HG03439 (cell line): ENCODE data around the gene RBMS1.

Source experiments
- ATAC-seq: cut with Tn5 transposase; IDR thresholded peaks from one replicate; pipeline ENCODE4 v1.9.1; 2021; ENCODE audit warnings: mild to moderate bottlenecking, moderate library complexity; ENCODE audit not compliant: unreplicated experiment

The RBMS1 gene

GRCh38 chr2:160411955-160412354 is 81.7 kb downstream of the RBMS1 start:
- ATAC-seq: no peak

DNA sequence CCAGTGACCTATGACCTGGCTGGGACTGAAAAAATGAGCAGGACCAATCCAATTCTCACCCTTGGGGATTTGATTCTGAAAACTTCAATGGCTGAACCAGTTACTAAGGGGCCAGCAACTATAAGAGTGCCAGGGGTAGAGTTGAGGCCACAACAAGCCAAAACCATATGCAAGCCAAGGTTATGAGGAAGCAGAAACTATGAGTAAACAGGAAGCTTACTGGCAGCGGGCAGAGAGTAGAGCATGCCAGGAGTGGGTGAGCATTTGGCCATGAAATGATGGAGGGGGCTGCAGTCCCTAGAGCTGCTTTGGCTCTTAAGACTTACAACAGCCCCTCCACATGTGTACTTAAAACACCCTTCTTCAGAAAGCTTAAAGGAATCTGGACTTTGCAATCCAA is 82.4 kb downstream of the RBMS1 start:
- ATAC-seq: no peak

DNA sequence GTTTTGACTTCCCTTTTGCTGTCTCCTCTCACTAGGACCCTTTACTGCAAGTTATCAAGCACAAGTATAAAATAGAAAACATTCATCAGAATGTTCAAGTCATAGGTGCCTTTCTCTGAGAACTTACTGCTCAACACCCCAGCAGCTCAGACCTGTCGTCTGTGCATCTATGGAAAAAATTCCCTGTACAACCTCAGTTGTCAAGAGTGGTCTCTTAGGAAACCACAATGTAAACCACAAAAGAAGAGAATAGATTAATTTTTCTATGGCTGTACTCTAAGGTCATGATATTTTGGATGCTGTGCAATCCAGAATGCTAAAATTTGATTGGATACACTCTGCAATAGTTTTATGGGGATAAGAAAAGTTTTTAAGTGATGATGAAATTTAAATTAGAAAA is 84.1 kb downstream of the RBMS1 start:
- no peak for ATAC-seq

GRCh38 chr2:160408959-160409291 is 84.7 kb downstream of the RBMS1 start:
- no peak for ATAC-seq

- no peak for ATAC-seq
Measured at GRCh38 chr2:160408173-160408958, 85.2 kb downstream of the RBMS1 start.

- ATAC-seq: peak; percentile 62
Measured at GRCh38 chr2:160407393-160408172, 86.0 kb downstream of the RBMS1 start.

GRCh38 chr2:160406591-160407392 is 86.8 kb downstream of the RBMS1 start:
- peak; percentile 49 for ATAC-seq

DNA sequence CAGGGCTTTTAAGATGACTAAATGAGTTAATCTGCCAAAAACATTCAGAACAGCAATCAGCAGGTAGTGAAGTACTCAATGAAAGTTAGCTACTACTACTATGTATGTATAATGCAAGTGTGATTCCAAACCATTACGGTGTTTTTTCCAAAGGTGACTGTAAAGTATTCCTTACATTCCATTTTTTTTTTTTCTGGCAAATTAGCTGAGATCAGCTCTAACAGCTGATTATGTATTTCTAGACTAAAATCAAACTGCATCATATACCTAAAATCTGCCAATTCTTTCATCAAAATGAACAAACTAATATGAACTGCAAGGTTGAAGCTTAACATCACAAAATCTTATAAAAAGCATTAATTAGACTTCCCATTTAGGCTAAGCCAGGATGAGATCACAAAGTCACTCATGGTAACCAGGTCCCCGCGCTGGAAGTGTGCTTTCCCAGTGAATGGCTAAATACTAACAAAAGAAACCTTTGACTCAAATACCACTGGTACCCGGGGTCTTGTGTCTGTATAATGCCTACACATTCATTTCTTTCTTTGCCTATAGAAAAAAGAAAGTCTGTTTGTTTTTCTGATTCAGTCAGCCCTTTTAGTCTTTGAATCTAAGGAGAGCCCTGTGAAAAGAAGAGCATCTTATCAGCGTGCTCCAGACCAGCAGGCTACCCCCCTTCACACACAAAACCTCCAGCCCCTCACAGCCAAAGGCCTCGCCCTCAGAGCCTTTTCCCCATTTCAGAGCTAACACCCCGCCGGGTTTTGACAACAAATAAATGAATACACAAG is 88.3 kb downstream of the RBMS1 start:
- no peak for ATAC-seq

DNA sequence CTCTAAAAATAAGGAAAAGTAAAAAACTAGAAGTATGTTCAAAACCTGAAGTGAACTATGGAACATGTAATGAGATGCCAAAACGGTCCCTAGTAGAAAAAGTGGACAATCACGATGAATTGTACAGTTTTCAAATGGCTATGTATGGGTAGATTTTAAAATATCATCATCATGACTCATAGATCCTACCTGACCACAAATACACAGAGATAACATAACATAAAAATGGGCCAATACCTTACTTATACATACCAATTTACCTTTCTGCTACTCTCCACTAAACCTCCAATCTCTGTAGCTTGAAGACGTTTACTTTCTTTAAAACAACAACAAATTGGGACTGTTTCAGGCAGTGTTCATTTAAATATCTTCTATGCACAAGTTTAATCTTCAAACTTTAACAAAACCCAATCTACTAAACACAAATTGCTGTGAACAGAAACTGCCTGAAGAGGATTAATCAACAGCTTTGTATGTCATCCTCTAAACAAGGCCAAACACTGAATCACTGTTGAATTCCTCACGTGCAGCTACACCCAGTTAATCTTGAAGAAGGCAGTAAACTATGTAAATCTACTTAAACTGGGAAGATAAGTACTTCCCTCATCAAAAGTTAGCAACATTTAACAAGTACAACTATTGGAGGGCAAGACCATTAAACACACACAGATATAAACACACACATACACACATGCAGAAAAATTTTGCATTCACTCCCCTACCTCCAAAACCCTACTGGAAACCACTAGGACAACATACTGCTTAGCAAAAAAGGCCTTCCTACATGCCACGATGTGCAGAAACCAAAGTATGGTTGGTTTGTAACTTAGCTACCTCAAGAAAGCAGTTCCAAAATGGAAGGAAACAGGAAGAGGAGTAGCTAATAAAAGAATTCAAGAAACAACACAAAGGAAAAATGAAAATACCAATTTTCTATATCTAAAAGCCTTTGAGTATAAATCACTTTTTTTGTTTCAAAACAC is 90.3 kb downstream of the RBMS1 start:
- no peak for ATAC-seq

DNA sequence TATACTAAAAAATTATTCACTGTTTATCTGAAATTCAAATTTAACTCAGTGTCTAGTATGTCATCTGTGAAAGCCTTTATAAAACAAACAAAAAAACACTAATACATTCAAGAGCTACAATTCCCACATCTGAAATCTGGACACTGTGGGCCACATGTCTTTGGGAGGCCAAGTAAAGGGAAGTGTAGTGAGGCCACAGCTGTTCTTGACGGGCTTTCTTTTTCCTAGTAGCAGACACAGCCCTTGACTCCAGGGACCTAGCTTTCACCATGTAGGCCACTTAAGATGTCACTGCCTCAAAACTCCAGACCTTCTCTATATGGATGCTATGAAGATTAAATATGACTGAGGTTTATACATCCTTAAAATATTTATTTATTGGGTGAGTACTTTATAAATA is 91.1 kb downstream of the RBMS1 start:
- ATAC-seq: no peak

DNA sequence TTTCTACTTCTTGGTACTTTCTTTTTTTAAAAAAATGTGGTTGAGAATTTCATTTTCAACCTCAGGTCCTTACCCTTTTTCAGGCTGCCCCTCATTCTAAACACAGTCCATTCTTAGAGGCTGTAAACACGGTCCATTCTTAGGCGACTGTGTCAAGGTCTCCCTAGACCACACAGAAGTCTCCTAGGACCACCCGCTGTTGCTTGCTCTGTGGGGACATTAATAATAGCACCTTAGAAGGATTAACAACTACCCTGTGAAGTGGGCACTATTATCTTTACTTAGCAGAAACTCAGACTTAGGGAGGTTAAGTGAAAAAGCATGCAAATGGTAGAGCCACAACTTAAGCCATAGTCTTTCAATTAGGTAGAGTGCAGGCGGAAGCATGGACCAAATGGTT is 91.7 kb downstream of the RBMS1 start:
- no peak for ATAC-seq

DNA sequence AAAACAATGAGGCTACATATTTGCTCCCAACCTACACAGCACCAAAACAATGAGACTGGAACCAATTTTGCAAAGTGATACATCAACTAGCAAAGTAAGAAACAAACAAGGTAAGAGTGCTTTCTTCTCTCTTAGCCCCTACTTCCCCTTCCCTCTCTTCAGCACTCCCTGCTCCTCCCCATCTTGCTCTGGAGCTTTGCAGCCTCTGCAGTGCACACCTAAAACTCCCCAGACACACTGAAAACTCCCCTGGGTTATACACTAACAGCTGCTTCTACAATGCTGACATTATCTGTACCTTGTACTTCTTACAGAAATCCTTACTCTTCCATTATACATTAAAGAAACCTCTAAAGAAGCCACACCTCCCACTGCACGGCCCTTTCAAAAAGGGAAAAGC is 93.7 kb downstream of the RBMS1 start:
- ATAC-seq: no peak

GRCh38 chr2:160397530-160397865 is 96.1 kb downstream of the RBMS1 start:
- no peak for ATAC-seq

- peak; percentile 99 for ATAC-seq
Measured at GRCh38 chr2:160394153-160394552, 99.5 kb downstream of the RBMS1 start.

GRCh38 chr2:160392201-160392600 is 101.4 kb downstream of the RBMS1 start:
- ATAC-seq: no peak

DNA sequence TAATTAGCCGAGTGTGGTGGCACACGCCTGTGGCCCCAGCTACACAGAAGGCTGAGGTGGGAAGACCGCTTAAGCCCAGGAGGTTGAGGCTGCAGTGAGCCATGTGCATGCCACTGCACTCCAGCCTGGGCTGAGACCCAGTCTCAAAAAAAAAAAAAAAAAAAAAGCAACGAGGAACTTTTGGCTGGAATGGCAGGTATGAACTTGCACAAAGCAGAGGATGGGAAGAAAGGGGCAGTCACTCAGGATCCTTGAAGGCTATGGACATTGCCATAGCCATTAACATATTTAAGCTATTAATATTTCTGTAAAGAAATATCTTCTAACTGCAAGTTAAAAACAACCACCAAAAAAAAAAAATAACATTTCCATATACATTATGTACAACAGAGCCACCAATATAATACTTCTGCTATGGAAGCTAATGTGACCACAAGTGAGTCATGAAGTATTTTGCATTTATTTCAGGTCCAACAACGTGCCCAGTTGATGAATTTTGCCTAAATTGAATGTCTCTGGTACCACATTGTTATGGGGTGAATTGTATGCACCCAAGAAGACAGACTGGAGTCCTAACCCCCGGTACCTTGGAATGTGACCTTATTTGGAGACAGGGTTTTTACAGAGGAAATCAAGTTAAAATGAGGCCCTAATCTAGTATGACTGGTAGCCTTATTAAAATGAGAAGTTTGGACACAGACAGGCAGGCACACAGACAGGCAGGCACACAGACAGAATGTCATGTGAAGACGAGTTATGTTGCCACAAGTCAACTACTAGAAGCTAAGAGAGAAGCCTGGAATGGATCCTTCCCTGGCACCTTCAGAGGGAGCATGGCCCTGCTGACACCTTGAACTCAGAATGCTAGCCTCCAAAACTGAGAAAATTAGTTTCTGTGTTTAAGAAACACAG is 102.8 kb downstream of the RBMS1 start:
- ATAC-seq: no peak

GRCh38 chr2:160389875-160390274 is 103.7 kb downstream of the RBMS1 start:
- no peak for ATAC-seq

DNA sequence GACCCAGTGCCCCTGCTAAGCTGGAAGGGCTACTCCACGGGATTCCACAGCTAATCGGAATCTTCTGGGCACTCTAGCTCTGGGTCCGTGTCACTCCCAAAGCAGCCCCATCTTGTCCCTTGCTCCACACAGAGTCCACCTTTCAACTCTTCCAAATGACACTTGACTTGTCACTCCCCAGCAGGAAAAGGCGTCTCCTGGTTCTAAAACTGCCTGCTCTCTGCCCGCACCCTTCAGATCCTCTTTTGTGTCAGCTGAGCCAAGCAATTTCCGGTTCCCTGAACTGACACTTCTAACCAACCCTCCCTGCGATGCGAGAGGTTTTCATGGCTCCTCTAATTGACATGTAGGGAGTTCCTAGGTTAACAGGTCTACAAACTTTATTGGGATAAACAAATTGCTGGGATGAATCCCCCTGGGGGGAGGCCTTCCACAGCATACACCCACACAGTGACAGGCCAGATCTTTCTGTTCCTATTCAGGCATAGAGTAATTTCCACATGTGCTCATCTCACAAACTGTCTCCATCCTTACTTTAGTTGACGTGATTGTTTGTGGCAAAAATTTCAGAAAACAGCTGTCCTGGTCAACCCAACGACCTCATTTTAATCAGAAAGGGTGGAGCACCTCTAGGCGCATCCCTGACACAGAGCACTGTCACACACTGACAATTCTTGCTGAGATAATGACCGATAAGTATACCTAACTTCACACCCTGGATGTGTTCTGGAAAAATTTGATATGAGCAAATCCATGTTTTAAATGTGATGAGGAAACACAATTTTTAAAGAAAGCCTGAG is 104.9 kb downstream of the RBMS1 start:
- no peak for ATAC-seq
